ENCODE measurements around the gene WLS.

Gene WLS

DNA sequence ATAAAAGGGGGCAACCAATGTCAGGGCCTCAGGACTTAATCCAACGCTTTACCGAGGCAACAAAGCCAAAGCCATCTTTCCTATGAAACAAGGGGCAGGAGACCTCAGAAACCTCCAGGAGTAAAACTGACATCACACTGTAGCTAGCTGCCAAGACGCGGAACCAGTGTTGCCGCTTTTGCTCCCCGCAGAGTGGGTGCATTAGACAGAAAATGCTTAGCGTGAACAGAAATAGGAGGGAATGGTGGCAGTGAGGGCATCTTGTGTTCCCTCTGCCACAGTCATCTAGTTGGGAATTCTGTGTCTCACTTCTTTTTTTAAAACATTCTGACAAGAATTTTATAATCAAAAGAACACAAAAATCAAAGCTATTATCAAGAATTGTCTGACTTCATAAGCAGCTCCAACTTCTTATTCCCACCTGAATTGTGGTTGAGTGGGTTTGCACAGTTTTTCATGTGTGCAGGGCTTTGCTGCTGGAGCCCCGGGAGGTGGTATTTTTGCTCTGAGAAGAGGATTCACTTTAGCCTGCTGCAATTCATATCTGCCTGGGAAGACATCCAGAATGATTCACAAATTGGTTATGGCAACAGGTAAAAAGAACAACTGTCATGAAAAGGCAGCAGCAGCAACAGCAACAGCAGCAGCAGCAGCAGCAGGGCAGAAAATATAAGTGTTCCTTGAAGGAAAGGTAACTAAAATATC lies 99.7 kb downstream of the WLS start:
- no peak for DNase-seq (ENCODE audit: low read depth)

GRCh38 chr1:68131261-68131660 lies 101.1 kb downstream of the WLS start:
- no peak for DNase-seq (ENCODE audit: low read depth)

DNA sequence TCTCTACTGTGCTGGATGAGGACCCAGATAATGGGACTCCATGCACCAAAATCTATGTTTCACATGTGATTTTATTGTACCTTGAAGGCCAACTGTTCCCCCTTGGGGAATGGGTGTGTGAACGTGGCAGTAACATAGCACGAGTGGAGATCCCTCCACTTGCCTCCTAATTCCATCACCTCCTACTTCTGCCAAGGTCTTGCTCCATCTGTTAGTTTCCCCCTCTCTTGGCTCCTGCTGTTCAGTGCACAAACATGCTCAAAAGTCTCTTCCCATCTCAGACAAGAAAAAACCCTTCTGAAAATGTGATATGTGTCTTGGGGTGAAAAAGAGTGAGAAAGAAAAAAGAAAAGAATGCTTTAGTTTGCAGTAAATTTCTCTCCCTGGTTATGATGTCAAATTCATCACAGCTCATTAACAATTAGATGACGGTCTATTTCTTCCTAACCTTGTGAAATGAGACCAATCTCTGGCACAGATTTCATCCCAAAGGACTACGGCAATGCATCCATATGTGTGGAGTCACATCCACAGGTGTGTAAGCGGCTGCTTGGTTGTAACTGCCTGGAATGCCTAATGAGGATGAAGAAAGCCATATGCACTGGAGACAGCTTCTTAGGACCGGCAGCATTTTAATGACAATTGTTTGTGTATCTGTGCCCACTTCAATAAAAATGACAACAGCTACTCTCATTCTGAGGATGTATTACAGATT lies 102.6 kb downstream of the WLS start:
- DNase-seq (ENCODE audit: low read depth) = no peak

- DNase-seq (ENCODE audit: low read depth) = no peak
Observed at GRCh38 chr1:68128820-68129219, 103.5 kb downstream of the WLS start.

GRCh38 chr1:68128157-68128556 lies 104.2 kb downstream of the WLS start:
- DNase-seq (ENCODE audit: low read depth) = no peak

DNA sequence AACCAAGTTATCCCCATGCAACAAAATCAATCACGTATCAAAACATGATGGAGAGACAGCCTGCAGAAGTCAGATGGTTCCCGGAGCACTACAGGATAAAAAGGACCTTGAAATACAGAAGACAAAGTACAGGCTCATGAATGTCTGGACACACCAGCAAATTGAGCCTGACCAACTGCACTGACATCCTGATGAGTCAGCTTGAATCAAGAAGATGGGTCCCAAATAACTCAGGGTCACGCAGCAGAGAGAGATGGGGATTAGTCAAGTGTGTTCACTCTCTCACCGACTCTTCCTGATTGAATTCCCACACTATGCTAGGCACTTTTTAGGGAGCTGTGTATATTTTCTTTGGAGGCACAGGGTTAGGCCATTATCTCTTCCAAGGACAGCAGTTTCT lies 110.8 kb downstream of the WLS start:
- no peak for DNase-seq (ENCODE audit: low read depth)

- peak; percentile 29 for DNase-seq (ENCODE audit: low read depth)
Observed at GRCh38 chr1:68120136-68120791, 112.1 kb downstream of the WLS start.

DNA sequence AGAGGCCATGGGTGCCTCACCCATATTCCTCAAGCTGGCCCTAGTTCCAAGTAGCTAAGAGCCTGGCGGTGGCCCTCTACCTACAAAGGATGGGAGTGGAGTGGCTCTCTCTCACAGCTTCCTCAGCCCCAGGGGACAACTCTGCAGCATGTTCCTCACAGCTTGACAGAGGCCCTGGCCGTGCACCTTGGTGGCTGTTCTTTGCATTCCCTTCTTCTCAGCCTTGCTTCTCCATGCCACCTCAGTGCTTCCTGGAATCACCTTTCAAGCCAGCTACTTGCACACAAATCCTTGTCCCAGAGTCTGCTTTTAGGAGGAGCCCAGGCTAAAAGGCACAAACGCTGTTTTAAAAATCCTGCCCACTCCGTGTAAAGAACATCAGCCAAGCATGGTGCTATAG lies 112.9 kb downstream of the WLS start:
- DNase-seq (ENCODE audit: low read depth) = no peak

DNA sequence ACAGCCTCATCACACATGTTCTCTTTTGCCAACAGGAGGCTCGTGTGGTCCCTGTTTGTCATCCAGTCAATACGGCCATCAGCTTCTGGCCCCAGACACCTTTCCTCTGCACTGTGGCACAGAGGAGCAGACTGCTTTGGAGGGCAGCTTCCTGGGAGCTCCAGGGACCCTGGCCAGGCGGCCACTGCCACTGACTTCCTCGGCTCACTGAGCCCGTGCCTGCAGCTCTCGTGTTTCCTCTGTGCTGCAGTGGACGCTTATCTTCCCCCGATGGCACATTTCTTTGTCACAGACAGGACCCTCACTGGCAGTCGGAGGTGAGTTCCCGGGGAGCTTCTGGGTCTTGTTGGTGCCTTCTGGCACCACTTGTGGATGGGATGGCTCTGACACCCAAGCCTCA lies 114.9 kb downstream of the WLS start:
- no peak for DNase-seq (ENCODE audit: low read depth)

DNA sequence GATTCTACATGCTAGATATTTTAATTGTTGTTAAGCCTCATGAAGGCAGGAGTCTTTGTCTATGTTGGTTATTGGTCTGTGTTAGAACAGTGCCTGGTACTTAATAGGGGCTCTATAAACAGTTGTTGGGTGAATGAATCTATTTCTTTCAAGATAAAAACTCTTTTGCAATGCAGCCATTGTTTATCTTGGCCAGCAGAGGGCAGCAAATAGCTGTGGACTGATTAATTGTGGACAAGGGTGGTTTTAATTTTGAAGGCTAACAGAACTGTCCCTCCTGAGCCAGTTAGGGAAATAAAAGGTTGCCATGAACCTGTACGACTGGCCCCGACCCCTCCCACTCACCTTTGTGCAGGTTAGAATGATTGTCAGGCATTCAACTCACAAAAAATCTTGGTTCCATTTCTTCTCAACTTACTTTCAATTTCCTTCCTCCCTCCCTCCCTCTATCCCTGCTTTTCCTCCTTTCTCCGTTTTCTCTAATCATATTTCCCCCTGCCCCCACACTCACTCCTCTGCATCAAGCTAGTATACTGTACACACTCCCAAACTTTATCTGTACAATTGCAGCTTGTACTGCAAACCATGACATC lies 115.6 kb downstream of the WLS start:
- no peak for DNase-seq (ENCODE audit: low read depth)

- no peak for DNase-seq (ENCODE audit: low read depth)
Observed at GRCh38 chr1:68115308-68115707, 117.0 kb downstream of the WLS start.

GRCh38 chr1:68113966-68114365 lies 118.4 kb downstream of the WLS start:
- no peak for DNase-seq (ENCODE audit: low read depth)

DNA sequence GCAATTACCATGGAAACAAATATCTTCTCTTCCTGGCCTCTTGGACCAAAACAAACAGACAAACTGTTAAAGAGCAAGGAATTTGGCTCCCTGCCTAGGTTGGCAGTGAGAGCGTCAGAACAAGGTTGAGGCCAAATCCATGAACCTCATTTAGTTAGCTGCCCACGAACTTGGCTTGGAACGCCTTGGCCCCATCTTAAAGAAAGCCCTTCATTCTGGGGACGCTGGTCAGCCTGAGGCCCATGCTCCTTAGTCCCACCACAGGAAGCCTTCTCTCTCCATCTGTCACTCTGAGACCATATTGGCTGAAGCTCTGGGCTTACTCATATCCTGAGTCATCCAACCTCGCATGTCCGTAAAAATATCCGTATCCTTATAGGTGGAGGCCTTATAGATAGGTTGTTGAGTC lies 119.5 kb downstream of the WLS start:
- no peak for DNase-seq (ENCODE audit: low read depth)

DNA sequence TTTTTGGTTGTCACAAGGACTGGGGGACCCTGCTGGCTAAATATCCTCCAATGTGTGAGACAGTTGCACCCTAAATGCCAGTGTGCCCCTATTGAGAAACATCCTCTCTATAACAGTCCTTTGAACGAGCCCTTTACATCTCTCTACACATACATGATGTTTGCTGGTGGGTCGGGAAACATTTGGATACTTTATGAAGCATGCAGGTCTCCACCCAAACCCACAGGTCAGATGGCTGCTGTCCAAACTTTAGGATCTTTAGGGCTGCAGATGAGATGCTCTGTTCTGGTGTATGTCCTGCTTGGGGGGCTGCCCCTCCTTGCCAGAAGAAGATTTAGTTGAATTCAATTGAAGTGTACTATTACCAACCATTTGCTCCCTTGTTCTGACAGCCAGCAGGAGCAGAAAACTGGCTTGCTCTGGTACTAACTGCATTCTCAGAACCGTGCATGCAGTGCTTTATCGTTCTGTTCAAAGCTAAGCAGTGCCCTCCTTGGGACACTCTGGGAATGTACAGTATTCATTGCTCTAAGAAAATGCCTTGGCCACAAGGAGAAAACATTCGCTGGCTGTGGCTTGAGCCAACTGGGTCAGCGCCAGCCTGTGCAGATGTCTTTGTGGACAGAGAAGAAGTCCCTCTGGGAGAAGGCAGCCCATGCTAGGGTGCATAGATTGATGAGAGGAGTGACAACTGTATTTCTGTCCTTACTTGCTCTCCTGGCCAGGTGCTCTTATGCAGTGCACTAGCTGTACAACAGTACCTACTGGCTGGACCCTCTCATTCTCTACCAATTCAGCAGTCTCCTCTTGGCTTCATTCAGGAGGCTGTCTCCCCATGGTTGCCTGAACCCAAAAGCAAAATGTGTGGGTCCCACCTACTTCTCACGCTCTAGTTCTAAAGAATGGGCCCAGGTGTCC lies 120.5 kb downstream of the WLS start:
- DNase-seq (ENCODE audit: low read depth) = no peak

DNA sequence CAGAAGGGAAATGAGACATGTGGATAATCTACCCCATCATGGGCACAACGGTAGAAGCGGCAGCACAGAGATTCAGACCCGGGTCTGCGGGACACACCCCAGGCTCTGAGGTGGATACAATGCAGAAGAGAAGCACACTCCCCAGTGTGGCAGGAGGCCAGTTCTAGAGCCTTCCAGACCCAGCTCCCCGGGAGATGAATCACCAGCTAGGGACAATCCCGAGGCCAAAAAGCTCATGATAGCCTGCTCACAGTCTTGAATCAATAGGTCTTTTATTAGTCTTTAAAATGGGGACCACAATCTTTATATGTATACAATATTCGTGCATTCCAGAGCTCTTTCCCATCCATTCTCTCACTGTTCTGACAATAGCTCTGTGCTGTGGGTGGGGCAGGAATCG lies 124.6 kb downstream of the WLS start:
- no peak for DNase-seq (ENCODE audit: low read depth)

GRCh38 chr1:68103884-68104554 lies 128.3 kb downstream of the WLS start:
- no peak for DNase-seq (ENCODE audit: low read depth)

GRCh38 chr1:68103011-68103545 lies 129.2 kb downstream of the WLS start:
- no peak for DNase-seq (ENCODE audit: low read depth)

- DNase-seq (ENCODE audit: low read depth) = no peak
Observed at GRCh38 chr1:68101829-68102228, 130.5 kb downstream of the WLS start.

- no peak for DNase-seq (ENCODE audit: low read depth)
Observed at GRCh38 chr1:68100571-68100970, 131.8 kb downstream of the WLS start.

DNA sequence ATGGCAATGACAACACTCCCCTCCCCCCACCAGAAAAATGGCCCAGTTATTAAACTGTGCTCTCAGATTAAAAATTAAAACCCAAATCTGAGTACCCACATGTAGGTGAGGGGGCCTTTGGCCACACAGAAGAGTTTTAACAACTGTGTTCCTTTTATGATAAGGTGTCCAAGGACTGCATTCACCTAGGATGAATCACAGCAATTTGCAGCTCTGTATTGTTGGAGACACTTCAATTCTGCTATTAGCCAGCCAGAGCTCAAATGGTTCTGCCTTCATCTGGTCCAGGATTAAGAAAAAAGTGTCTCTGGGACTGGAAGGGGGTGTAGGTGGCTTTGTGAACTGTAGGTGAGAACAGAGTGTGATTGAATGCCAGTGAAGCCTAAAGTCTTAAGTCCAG lies 138.6 kb downstream of the WLS start:
- DNase-seq (ENCODE audit: low read depth) = no peak

DNA sequence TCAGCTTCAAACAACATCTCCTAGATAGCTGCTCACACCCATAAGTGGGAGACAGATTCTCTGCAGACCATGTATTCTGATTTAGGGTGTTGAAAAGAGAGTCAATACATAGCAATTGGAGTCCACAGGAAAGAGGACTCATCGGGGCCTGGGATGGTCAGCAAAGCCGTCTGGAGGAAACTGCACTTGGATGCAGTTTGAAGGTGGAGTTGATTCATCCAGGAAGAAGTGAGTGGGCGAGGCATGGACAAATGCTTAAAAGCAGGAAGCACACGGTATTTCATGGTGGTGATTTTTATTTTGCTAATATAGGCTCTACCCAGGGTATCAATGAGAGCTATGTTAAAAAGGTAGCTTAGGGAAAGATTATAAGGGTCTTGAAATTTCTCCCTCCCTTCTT lies 145.1 kb downstream of the WLS start:
- DNase-seq (ENCODE audit: low read depth) = no peak
